ENCODE results near the gene MEX3A. TPM values are rescaled to one million over a fixed set of nuclear protein-coding genes. Genes with fewer than 3 reads are reported as not detected.

The MEX3A gene
- total and polyA plus RNA-seq, 2 of the 8 experiments (the other 6 are each of a cell fraction or from before 2014, with no cell fraction given) = 34.1 to 52.4 TPM

GRCh38 chr1:156082309-156083091 is at the start of gene MEX3A (continued):
- TF ChIP-seq CHD7 (IDR thresholded peaks at IDR 0.05; ENCODE audit: insufficient replicate concordance, low read length) (no peak), JUN (IDR thresholded peaks at IDR 0.05; ENCODE audit: low read depth, low read length) (peak; percentile 32; the same call in 1 of the 2 replicates), SAP30 (IDR thresholded peaks at IDR 0.05; ENCODE audit: insufficient read depth, insufficient replicate concordance, low read length) (no peak), TBP (IDR thresholded peaks at IDR 0.05; ENCODE audit: low read depth, low read length) (peak; percentile 59; the same call in 1 of the 2 replicates), NANOG (IDR thresholded peaks at IDR 0.05; ENCODE audit: insufficient read depth, low read depth, low read length, poor library complexity, severe bottlenecking) (peak; percentile 47), POLR2A (IDR thresholded peaks at IDR 0.05; ENCODE audit: control extremely low read depth in 1 of 2, low read depth in 2 of 2, low read length in 2 of 2) (peak; percentile 48 to 54; a peak in 2 of 3 replicates), GTF2F1 (IDR thresholded peaks at IDR 0.05; ENCODE audit: borderline replicate concordance, low read depth, low read length) (peak; percentile 39; the same call in 1 of the 2 replicates), TCF12 (IDR thresholded peaks at IDR 0.05; ENCODE audit: low read depth, low read length) (peak; percentile 58; the same call in 1 of the 2 replicates), JUND (IDR thresholded peaks at IDR 0.05; ENCODE audit: low read length) (no peak), ASH2L (IDR thresholded peaks at IDR 0.05; ENCODE audit: low read length) (peak; percentile 76)

All from H1 (cell line).